ENCODE results near the gene AGRN.
"Not testable (repeated sequence)": the region's sequence is repeated elsewhere in the genome, so short reads cannot be mapped to it uniquely, and the experiment has no call there.

AGRN gene

DNA sequence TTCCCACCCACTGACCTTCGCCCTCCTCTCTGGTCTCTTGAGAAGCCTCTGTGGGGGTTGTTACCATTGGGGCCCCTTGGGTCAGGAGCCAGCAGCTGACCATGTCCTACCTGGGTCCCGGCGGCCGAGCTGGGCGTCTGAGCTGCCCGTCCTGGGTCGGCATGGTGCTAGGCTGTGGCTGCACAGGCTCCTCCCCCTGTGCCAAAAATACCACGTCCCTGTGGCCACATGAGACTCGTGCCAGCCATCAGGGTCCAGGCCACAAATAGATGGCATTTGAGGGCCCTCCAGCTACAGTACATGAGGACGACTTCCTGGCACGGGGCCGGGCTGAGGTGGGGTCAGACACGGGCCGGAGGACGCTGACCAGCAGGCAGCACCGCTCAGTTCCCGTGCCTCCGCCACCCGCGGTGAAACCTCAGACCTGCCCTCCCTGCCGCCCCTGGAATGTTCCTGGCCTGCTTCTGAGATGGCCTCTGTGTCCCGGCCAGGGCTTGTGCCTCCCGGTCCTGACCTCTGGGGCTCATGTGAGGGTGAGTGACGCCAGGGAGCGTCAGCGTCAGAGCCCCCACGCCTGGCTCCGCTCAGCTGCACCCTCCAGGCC lies 37.9 kb upstream of the AGRN start, which contains the start of gene PERM1:
PERM1 (minus strand) TSS at position 139 of the 604 bp plus-strand sequence. CDS start 1,064 bp downstream, outside the sequence.
- DNase-seq (ENCODE audit: low read depth): no peak

DNA sequence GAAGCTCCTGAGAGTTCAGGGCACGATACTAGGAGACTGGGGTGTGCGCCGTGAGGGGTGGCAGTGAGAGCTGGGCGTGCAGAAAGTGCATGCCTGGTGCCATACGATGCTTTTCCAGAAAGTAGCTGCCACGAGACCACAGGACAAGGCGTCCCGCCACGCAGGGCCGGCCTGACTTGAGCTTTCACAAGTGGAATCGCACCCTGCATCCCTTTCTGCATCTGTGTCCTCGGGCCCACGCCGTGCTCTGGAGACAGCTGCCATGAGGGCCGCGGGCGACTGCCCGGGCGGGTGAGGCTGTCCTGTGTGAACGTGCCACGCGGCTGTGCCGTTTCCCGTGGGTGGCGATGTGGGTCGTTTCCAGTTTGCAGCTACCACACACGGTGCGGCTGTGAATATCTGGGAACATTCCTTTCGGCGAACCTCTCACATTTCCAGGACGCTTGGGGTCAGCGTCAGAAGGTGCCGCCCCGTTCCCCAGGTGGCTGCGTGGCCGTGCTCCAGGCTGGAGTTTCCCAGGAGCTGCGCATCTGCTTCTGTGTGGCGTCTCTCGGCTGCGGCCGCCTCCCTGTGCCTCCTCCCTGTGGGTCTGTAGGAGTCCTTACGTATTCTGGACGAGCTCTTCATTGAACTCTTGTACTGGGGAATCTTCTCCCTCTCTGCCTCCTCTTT lies 37.0 kb upstream of the AGRN start:
- no peak for DNase-seq (ENCODE audit: low read depth)

DNA sequence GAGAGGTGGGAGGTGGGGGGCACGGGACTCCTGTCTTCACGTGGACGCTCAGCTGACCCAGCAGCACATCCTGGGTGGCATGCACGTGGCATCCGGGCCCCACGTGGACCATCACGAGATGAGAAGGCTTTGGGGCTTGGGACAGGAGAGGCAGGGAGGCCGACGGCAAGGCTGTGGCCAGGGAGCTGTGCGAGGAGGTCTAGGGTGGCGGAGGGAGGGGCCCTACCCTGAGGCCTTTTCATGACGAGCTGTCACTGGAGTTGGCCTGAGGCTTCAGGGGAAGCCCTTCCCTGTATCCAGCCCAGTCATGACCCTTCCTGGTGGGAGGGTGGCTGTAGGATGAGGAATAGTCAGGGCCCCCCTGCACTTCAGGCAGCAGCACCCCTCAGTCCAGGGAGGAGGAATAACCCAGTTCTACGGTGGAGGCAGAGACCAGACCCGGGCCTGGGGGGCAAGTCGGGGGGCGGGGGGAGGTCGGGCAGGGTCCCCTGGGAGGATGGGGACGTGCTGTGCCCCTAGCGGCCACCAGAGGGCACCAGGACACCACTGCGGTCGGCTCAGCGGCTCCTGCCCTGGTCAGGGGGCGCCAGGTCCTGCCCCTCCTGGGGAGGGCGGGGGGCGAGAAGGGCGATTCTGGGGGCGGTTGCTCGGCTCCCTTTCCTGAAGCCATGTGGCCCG lies 36.0 kb upstream of the AGRN start:
- peak; percentile 40 for DNase-seq (ENCODE audit: low read depth)

DNA sequence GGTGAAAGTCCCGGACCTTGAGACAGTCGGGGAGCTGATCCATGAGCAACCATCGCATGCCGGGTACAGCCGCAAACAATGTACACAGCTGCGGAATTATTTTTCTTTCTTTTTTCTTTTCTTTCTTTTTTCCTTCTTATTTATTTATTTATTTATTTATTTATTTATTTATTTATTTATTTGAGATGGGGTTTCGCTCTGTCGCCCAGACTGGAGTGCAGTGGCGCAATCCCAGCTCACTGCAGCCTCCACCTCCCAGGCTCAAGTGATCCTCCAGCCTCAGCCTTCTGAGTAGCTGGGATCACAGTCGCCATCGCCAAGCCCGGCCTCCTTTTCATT lies 35.5 kb upstream of the AGRN start:
- DNase-seq (ENCODE audit: low read depth): no peak

DNA sequence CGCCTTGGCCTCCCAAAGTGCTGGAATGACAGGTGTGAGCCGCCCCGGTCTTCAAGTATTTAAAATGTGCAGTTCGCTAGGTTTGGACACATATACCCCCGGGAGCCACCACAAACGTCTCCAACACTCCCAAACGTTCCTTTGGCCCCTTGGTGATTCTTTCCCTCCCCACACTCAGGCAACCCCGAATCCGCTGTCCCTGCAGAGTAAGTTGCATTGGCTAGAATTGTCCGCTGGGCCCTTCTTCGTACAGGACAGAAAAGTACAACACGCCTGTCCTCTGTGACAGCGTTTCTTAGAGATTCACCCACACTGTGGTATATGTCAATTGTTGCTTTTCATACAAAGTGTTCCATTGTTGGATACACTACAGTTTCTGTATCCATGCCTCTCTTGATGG lies 34.8 kb upstream of the AGRN start:
- no peak for DNase-seq (ENCODE audit: low read depth)

DNA sequence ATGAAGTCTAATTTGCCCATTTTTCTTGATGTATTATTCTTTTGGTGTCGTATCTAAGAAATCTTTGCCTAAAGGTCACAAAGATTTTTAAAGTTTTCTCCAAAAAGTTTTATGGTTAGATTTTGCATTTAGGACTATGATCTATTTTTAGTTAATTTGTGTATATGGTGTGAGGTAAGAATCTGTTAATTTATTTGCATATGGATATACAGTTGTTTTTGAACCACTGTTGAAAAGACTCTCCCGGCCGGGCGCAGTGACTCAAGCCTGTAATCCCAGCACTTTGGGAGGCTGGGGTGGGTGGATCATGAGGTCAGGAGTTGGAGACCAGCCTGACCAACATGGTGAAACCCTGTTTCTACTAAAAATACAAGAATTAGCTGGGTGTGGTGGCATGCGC lies 31.9 kb upstream of the AGRN start:
- DNase-seq (ENCODE audit: low read depth): not testable (repeated sequence)

DNA sequence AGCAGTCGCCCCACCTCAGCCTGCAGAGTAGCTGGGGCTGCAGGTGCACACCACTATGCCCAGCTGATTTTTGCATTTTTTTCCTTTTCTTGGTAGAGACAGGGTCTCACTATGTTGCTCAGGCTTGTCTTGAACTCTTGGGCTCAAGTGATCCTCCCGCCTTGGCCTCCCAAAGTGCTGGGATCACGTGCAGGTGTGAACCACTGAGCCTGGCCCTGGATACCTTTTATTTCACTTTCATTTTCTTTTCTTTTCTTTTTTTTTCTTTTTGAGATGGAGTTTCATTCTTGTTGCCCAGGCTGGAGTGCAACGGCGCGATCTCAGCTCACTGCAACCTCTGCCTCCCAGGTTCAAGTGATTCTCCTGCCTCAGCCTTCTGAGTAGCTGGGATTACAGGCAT lies 28.6 kb upstream of the AGRN start:
- not testable (repeated sequence) for DNase-seq (ENCODE audit: low read depth)

DNA sequence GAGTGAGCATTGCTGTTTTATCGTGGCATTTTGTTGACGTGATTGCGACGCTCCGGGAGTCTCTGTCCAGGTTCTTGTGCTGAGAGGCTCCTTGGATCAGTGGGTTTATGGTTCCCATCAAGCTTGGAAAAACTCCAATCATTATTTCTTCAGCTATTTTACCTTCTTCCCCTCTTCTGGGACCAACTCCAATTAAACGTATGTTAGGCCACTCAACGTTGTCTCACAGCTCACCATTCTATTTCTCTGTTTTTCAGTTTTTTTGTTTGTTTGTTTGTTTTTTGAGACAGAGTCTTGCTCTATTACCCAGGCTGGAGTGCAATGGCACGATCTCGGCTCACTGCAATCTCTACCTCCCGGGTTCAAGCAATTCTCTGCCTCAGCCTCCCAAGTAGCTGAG lies 28.0 kb upstream of the AGRN start:
- no peak for DNase-seq (ENCODE audit: low read depth)

DNA sequence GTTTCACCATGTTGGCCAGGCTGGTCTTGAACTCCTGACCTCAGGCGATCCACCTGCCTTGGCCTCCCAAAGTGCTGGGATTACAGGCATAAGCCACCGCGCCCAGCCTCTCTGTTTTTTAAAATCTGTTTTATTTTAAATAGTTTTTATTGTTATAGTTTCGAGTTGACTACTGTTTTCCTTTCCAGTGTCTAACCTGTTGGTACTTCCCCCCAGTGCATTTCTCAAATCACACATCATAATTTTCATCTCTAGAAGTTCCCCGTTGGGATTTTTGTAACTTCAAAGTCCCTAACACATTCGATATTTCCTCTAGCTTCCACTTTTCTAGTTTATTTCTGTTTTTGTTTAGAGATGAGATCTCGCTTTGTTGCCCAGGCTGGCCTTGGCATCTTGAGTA lies 27.6 kb upstream of the AGRN start:
- DNase-seq (ENCODE audit: low read depth): no peak

DNA sequence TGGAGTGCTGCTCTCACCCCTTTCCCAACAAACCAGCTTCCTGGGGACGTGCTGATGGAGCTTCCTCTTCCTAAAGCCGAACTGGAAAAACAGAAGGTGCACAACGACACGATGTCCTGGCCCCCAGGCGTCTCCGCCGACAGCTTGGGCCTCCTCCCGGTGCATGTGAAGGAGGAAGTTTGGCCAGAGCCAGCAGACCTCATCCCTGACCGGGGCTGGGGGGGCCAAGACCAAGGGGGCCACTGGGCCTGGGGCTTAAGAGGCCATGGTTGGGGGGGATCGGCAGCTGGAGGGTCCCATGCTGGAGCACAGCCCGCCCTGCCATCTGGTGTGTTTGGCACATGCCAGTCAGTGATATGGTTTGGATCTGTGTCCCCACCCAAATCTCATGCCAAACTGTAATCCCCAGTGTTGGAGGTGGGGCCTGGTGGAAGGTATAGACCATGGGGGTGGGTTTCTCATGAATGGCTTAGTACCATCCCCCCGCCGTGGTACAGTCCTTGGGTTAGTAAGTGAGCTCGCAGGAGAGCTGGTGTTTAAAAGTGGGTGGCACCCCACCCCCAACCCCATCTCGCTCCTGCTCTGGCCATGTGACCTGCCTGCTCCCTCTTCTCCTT lies 26.4 kb upstream of the AGRN start:
- DNase-seq (ENCODE audit: low read depth): no peak

DNA sequence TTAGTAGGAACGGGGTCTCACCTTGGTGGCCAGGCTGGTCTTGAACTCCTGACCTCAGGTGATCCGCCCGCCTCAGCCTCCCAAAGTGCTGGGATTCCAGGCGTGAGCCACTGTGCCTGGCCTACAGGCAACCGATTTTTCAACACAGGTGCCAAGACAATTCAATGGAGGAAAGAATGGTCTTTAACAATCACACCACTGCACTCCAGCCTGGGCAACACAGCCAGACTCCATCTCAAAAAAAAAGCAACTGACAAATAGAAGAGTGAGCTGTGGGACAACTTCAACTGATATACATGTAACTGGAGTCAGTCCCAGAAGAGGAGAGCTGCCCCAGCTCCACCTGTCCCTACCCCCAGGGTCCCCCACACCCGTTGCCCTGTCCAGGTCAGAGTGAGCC lies 25.4 kb upstream of the AGRN start:
- DNase-seq (ENCODE audit: low read depth): not testable (repeated sequence)

DNA sequence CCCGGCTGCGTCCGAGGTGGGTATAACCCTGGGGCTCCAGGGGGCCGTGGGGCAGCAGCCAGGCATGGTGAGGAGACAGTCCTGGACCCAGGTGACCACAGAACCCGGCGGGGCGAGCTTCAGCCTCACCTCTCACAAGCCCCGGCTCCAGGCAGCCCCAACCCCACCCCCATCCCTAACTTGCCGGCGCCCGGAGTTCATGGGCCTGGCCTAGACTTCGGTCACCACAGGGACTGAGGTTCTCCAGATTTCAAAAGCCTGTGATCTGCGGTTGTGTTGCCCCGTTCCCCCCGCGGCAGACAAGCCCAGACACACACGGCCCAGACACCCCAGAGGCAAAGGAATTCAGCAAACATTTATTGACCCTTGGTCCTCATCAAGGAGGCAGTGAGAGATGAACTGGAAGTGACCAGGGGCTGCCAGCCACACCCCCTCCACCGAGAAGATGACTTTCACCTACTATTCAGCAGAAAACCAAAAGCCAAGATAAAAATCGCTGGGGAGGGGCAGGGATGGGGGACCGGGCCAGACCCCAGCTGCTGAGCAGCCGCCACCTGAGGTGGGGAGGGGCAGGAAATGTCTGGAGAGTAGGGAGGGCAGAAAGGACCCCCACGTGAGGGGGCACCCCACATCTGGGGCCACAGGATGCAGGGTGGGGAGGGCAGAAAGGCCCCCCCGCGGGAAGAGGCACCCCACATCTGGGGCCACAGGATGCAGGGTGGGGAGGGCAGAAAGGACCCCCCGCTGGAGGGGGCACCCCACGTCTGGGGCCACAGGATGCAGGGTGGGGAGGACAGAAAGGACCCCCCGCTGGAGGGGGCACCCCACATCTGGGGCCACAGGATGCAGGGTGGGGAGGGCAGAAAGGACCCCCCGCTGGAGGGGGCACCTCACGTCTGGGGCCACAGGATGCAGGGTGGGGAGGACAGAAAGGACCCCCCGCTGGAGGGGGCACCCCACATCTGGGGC lies 24.0 kb upstream of the AGRN start:
- no peak for DNase-seq (ENCODE audit: low read depth)

DNA sequence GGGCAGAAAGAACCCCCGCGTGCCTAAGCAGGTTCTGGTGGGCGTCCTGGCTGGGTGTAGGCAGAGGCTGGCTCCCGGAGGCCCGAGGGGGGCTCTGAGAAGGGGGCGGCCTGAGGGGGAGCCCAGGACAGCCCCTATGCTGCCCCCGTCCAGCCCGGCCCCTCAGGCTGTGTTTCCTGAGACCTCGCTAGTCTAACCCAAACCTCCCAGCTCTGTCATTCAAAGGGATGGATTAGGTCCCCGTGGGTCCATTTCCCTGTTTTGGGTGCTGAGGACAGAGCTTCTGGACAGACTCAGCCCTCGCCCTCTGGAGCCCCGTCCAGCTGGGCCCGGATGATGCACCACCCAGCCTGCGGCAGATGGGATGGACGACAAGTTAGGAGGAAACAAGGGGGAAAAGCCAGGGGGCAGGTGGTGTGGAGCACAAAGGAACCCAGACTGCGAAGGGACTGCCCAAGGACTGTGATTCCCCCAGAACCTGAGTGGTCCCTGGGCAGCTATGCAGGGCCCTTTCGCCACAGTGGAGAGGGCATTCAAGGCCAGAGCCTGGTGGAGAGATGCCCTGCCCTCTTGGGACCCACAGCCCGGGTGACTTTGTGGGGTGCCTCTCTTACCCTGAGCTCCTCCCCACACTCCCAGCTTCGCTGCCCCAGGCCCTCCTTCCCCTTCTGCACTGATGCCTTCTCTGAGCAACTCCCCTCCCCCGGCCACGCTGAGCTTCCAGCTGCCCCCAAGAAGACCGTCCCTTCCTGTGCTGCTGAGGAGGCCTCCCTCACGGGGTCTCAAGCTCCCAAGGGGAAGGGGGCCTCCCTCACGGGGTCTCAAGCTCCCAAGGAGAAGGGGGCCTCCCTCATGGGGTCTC lies 22.8 kb upstream of the AGRN start:
- DNase-seq (ENCODE audit: low read depth): no peak

DNA sequence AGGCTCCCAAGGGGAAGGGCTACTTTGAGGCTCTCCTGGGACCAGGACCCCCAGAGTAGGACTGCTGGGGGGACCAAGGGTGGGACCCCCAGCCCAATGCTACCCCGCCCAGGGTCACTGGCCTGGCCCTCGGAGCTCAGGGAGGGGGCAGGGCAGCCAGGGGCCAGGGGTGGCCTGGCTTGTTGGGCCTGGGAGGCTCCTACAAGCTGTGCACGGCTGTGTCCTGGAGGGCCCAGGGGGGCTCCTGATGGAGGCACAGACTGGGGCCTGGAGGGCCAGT lies 22.3 kb upstream of the AGRN start:
- no peak for DNase-seq (ENCODE audit: low read depth)

DNA sequence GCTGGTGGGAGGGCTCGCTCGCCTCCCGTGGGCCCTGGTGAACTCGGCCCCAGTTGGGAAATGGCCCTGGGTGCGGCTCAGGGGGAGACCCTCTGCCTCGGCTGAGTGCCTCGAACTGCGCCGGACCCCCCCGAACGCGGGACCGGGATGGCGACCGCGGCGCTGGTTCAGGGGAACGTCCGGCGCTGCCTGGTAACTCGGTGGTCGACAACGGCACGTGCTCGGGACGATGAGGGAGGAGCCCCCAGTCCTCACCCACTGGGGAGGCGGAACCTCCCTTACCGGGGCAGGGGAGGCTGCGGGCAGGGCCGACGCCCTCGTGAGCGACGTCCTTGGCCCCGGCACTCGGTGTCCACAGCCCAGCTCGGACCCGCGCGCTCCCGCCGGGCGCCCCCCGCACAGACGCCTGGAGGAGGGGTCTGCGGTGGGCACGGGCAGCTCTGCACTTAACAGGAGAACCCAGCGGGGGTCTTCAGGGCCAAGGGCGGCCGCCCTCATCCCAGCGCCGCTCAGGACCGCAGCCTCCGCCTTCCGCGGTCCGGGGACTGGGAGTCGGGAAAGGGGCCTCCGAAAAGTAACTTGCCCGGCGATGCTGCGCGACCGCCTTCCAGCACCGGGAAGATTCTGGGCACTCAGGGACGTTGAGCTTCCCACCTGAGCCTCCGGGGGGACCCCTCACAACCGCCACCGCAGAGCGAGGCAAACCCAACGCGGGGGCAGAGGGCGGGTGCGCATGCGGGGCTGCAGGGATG lies 21.8 kb upstream of the AGRN start:
- no peak for DNase-seq (ENCODE audit: low read depth)

DNA sequence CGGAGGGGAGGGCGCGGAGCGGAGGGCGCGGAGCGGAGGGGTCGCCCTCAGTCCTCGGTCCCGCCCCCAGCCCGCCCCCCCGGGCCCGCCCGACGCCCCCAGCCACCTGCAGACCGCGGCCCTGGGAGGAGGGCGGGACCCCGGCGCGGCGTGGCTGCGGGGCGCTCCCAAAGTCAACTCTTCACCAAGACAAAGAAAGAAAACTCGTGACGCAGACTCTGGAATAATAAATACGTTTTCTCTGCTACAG lies 21.2 kb upstream of the AGRN start:
- no peak for DNase-seq (ENCODE audit: low read depth)

DNA sequence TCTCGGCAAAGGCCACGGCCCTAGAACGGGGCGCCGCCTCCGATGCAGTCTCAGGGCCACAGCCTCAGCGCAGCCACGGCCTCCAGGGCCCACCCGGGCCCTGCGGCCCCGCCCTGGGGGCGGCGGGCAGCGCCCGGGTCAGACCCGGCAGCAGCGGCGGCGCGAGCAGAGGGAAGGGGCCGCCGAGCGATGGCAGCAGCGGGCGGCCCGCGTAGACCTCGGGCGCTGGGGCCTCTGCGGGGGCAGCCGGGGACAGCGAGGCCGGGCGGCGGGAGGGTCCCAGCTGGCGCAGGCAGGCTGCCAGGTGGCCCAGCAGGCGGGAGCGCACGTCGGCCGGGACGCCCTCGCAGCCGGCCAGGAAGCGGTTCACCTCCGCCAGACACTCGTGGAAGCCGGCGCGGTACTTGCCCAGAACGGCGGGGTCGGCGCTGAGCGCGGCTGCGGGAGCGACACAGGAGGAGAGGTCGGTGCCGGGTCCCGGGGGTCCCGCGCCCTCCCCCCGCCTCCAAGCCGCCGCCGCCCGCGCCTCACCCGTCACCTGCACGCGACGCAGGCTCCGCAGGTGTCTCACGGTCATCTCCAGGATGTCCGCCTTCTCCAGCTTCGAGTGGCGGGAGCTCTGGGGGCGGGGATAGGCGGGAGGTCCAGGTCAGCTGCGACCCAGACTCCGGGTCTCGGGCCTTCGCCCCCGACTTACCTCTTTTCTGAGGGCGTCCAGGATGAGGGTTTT lies 20.8 kb upstream of the AGRN start:
- no peak for DNase-seq (ENCODE audit: low read depth)

DNA sequence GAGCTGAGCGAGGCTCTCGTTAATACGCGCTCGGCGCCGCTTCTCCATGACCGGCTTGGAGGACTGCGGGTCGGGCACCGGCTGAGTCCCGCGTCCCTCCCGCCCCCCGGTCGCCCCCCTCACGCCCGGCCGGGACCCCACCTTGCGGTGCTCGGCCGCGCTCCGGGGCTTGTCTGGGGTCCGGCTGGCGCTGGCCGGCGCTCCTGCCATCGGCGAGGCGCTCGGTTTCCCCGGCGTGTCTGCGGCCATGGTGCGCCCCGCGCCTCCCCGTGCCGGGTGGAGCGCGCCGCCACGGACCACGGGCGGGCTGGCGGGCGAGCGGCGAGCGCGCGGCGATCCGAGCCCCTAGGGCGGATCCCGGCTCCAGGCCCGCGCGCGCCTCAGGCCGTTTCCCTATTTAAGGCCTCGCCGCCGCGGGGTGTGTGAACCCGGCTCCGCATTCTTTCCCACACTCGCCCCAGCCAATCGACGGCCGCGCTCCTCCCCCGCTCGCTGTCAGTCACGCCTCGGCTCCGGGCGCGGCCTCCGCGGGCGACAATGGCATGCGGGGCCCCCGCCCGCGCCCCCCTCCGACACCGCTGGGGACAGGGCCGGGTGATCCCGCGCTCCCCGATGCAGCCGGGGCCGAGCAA lies 20.1 kb upstream of the AGRN start, which contains the start of gene HES4:
HES4 (minus strand) TSS at position 373 of the 632 bp plus-strand sequence; CDS start at position 249, 124 bp downstream.
- peak; percentile 55 for DNase-seq (ENCODE audit: low read depth)

DNA sequence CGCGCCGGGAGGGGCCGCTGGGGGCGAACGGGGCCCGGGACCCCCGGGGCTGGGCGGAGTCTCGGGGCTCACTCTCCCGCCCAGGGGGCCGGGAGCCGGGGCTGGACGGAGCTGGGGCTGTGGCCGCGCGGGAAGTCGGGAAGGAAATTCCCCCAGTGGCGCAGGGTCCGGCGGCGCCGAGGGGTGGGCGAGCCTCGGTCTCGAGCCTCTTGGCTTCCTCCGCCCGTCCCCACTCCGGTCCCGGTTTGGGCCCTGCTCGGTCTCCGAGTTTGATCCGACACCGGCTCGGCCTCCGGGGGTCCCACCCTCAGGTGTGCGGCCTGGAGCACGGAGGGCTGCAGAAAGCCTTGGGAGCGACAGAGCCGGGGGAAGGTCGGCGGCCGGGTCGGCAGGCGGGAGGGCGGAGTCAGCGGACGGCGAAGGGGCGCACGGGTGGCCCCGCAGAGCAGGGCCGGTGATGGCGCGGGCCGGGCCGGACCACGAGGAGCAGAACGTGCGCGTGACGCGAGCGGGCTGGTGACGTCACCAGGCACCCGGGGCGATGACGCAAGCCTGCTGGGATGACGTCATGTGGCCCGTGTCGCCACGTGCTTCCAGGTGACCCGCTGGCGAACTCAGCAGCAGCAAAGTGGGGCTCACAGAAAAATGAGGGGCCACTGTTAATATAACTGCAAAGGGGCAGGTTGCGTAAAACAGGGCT lies 19.4 kb upstream of the AGRN start:
- DNase-seq (ENCODE audit: low read depth): peak; percentile 69

Measured in T follicular helper cell (primary cell).